ENCODE results near the gene MAP3K10. TPM values are rescaled to one million over a fixed set of nuclear protein-coding genes. Genes with fewer than 3 reads are reported as not detected.

Gene MAP3K10
- total RNA-seq, 2 donors from 2014 or later, result 10.5 to 23.8 TPM

DNA sequence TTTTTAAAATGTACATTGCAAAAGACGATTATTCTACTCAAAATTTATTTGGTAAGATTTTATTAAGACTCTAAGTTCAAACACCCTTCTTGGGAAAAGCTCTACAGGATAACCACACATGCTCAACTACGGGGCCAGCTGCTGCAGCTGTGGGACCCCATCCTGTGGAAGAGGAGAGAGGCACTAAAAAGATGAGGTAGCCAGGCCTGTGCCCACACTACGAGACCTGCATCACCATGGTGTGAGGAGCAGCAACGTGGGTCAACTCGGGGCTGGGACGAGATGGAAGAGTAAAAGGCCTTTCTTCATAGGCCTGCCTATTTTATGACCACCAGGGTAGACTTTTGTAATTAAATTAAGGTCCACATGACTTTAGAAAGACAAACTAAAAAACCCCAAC is 39.8 kb downstream of the MAP3K10 start:
- 84% methylated on average over 6 of the region's 6 CpGs for WGBS
- intact Hi-C loops (cut with DNase I), result no loop called here
- Histone ChIP-seq H3K9me3 (no peaks in the 10 kb centered on the region), H3K36me3 (peaks cover 0 to 5% of the 10 kb centered on the region in 2 donors), H3K27ac (no peak overlapping the region), H3K4me3 (no peak overlapping the region), H3K27me3 (replicated peaks; ENCODE audit: insufficient read depth) (no peaks in the 10 kb centered on the region), H3K4me1 (replicated peaks) (no peaks in the 10 kb centered on the region)
- TF ChIP-seq, protein P1, sequence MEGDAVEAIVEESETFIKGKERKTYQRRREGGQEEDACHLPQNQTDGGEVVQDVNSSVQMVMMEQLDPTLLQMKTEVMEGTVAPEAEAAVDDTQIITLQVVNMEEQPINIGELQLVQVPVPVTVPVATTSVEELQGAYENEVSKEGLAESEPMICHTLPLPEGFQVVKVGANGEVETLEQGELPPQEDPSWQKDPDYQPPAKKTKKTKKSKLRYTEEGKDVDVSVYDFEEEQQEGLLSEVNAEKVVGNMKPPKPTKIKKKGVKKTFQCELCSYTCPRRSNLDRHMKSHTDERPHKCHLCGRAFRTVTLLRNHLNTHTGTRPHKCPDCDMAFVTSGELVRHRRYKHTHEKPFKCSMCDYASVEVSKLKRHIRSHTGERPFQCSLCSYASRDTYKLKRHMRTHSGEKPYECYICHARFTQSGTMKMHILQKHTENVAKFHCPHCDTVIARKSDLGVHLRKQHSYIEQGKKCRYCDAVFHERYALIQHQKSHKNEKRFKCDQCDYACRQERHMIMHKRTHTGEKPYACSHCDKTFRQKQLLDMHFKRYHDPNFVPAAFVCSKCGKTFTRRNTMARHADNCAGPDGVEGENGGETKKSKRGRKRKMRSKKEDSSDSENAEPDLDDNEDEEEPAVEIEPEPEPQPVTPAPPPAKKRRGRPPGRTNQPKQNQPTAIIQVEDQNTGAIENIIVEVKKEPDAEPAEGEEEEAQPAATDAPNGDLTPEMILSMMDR (IDR thresholded peaks at IDR 0.05), result no peak
- no peak for TF ChIP-seq POLR2AphosphoS5 (IDR thresholded peaks at IDR 0.05)
- DNase-seq (ENCODE audit: low spot score), result no peak

DNA sequence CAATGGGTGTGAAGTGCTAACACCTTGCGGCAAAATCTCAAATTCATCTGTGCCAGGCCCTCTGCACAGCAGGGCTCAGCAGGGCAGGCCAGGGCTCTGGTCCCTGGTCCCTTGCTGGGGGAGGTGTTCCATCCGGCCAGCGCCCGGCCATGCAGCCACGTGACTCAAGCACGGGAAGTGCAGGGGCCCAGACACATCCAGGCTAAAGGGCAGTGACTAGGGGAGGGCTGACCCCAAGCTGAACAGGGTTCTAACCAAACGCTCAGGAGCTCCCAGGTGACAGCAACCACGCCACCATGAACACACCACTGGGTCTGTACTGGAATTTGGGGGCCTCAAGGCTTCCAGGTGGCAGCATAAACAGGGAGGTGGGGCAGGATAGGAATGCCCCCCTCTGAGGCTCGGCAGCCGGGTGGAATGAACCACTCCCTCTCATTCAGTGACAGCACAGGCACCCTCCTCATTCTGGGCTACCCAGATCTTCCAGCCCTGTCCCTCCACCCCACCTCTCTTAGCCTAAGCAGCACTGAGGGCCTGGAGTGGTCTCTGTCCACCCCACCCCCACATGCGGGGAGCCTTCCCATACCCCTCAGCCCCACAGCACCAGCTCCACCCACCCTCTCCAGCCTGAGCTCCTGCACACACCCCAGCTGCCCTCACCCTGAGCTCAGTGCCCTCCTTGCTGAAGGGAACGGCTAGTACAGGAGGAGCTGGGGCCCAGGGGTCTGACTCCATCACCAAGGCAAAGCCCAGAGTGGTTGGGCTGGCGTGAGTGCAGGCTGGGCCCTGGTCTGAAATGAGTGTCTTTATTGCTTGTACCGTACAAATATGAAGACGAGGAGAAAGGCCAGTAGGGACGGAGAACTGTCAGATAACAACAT is 40.6 kb downstream of the MAP3K10 start:
- Histone ChIP-seq H3K27ac (no peak overlapping the region), H3K27me3 (replicated peaks; ENCODE audit: insufficient read depth) (no peaks in the 10 kb centered on the region), H3K4me1 (replicated peaks) (no peaks in the 10 kb centered on the region), H3K9me3 (no peaks in the 10 kb centered on the region), H3K4me3 (no peak overlapping the region), H3K36me3 (peaks cover 0 to 5% of the 10 kb centered on the region in 2 donors)
- no peak for DNase-seq (ENCODE audit: low spot score)
- 65% methylated on average over 16 of the region's 16 CpGs for WGBS
- no peak for TF ChIP-seq POLR2AphosphoS5 (IDR thresholded peaks at IDR 0.05)
- TF ChIP-seq, protein P1 (IDR thresholded peaks at IDR 0.05), result no peak
- no peak for TF ChIP-seq POLR2A (IDR thresholded peaks at IDR 0.05)
- intact Hi-C loops (cut with DNase I), result no loop called here

GRCh38 chr19:40232479-40232878 is 41.3 kb downstream of the MAP3K10 start:
- no peaks in the 10 kb centered on the region for H3K4me1 ChIP-seq (replicated peaks)
- DNase-seq (ENCODE audit: low spot score), result no peak
- no peak overlapping the region for H3K4me3 ChIP-seq
- WGBS, result 82% methylated on average over 12 of the region's 12 CpGs
- TF ChIP-seq POLR2AphosphoS5 (IDR thresholded peaks at IDR 0.05), result no peak
- TF ChIP-seq, protein P1 (IDR thresholded peaks at IDR 0.05), result no peak
- H3K27ac ChIP-seq, result no peak overlapping the region
- H3K9me3 ChIP-seq, result no peaks in the 10 kb centered on the region
- no peaks in the 10 kb centered on the region for H3K27me3 ChIP-seq (replicated peaks; ENCODE audit: insufficient read depth)
- H3K36me3 ChIP-seq, result peaks cover 0 to 5% of the 10 kb centered on the region in 2 donors
- intact Hi-C loops (cut with DNase I), result no loop called here

DNA sequence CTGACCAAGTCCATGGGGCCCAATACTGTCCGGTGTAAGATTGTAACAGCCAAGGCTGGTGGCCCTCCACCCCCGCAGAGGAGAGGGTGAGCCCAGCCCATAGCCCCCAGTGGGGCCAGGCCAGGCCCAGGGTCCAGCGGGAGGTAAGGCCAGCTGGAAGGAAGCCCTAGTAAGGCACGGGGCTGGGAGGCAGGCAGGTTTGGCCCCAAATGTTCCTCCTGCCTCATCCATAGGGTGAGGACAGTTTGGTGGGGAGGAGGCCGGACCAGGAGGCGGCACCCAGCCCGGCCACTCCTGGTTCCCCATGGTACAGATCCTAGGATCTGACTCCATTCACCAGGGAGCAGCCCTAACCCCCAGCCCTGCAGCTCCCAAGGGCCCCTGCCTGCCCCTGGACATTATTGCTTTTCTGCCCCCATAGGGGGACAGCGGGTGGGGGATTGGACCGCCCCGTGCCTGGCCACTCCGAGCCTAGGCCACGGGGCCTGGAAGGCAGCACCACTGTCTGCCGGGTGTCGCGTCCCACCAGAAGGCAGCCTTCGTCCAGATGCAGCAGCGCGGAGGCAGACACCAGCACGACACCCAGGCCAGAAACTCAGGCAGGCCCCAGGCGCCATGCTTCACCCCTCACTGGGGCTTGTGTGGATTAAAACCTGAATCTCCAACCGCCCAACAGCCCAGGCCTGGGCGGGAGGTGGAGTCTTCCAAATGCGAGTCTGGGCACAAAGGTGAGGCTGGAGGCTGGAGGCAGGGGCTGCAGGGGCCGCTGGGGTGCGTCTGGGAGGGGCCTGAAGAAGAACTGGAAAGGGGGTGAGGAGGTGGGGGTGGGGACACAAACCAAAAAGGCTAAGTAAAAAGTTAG is 42.0 kb downstream of the MAP3K10 start:
- Histone ChIP-seq H3K36me3 (peaks cover 0 to 6% of the 10 kb centered on the region in 2 donors), H3K4me1 (replicated peaks) (no peaks in the 10 kb centered on the region), H3K27me3 (replicated peaks; ENCODE audit: insufficient read depth) (no peaks in the 10 kb centered on the region), H3K4me3 (no peak overlapping the region), H3K27ac (no peak overlapping the region), H3K9me3 (no peaks in the 10 kb centered on the region)
- no peak for TF ChIP-seq POLR2AphosphoS5 (IDR thresholded peaks at IDR 0.05)
- TF ChIP-seq POLR2A (IDR thresholded peaks at IDR 0.05), result no peak
- TF ChIP-seq, protein P1 (IDR thresholded peaks at IDR 0.05), result no peak
- intact Hi-C loops (cut with DNase I), result no loop called here
- no peak for DNase-seq (ENCODE audit: low spot score)
- 89% methylated on average over 22 of the region's 25 CpGs for WGBS

All from prostate gland (tissue), 2 donors.